ENCODE data around the gene C5. TPM values are rescaled to one million over a fixed set of nuclear protein-coding genes. Genes with fewer than 3 reads are reported as not detected.

C5 gene
- total RNA-seq, 2 experiments from 2014 or later = 3.8 to 7.9 TPM

- H3K36me3 ChIP-seq (ENCODE audit: insufficient read depth, low read length) = peaks cover 17% of the 10 kb centered on the region
- CTCF ChIA-PET (ENCODE audit: unreplicated experiment) = interaction anchor here (0.6 to 1.6 kb wide), 4 partner anchors 10 to 21 kb away, joined by 3 to 7 read pairs (median 3); no protein-coding TSS in a partner anchor
Measured at GRCh38 chr9:120904061-120904977, 145.8 kb downstream of the C5 start.

DNA sequence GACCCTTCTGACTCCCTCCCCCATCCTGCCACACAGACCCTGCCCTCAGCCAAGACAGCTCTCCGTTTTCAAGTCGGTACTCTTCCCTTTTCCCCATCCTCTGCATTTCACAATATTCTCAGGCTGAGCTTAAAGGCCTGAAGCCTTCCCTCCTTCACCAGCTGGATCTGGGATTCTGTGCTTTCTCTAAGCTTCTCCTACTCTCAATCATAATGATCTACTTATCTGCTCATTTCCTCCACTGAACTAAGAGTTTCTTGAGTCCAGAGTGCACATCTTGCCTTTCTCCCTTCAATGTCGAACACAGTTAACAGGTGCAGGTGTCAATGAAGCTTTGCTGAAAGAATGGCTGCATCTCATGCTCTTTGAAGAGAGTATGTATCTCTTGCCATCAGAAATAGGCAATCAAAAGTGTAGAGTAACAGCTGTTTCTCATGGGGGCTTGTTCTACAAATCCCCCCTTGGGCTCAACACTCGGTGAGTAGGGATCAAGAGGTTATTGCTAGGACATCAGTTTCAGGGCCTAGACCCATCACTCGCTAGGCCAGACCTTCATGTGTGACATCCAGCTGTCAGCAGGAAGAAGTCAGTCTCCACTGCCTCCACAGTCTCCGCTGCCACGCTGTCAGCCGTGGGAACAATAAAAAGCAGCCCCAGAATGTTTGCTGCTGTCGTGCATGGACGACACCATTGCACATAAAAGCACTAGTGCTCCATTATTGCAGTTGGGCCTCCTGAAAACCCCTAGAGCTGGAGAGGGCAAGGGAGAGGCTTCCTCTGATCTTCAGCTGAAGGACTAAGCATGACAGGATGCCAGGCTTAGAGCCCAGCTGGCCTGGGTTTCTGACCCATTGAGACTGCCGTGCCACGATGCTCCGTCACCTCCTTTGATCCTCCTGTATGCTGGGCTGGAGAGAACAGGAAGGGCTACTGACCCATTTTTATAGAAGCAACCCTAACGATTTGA is 147.2 kb downstream of the C5 start:
- TF ChIP-seq CTCF (conservative IDR thresholded peaks at IDR 0.05; ENCODE audit: low read length) (no peak), EZH2phosphoT487 (IDR thresholded peaks at IDR 0.05; ENCODE audit: borderline replicate concordance, low read depth, low read length) (no peak)
- no peaks in the 10 kb centered on the region; the same call in 1 of the 2 replicates for H3K79me2 ChIP-seq (ENCODE audit: insufficient read depth, low read depth, low read length)
- ChIA-PET CTCF (ENCODE audit: unreplicated experiment) (interaction anchor here (0.5 to 2.5 kb wide), 6 partner anchors 10 to 34 kb away, joined by 3 to 15 read pairs (median 4); no protein-coding TSS in a partner anchor), POLR2A (interaction anchor here (0.7 to 7.0 kb wide), 13 partner anchors 8 to 185 kb away, joined by 3 to 100 read pairs (median 12); partner anchors contain the start of gene TRAF1)
- no peaks in the 10 kb centered on the region for H4K20me1 ChIP-seq (ENCODE audit: insufficient read depth, low read length)
- H3K4me3 ChIP-seq (ENCODE audit: low read depth, low read length, poor library complexity, severe bottlenecking) = peak overlapping the region; percentile 32
- intact Hi-C loops (cut with micrococcal nuclease; ENCODE audit: unreplicated experiment) = loop anchor here (1.0 to 2.0 kb wide), 3 partner anchors 24 to 34 kb away; no protein-coding TSS in a partner anchor
- peaks cover 90% of the 10 kb centered on the region for H3K4me1 ChIP-seq (ENCODE audit: insufficient read depth, low read length, poor library complexity, severe bottlenecking)
- H3K36me3 ChIP-seq (ENCODE audit: insufficient read depth, low read length) = peaks cover 10% of the 10 kb centered on the region; the same call in 1 of the 2 replicates
- H2AFZ ChIP-seq (ENCODE audit: low read length) = no peak overlapping the region
- no peaks in the 10 kb centered on the region for H3K9me3 ChIP-seq (ENCODE audit: low read length)
- DNase-seq (ENCODE audit: low spot score) = peak; percentile 77
- H3K27ac ChIP-seq (ENCODE audit: low read depth, low read length, poor library complexity, severe bottlenecking) = peak overlapping the region; percentile 97
- BruUV-seq (replicated peaks) = TSS peak; percentile 91
- peak overlapping the region; percentile 66 for H3K4me2 ChIP-seq (ENCODE audit: low read length)
- H3K9me2 ChIP-seq (ENCODE audit: insufficient read depth, low read length) = no peaks in the 10 kb centered on the region

More at GRCh38 chr9:120904061-120904977, 145.8 kb downstream of the C5 start:
- H3K4me3 ChIP-seq (ENCODE audit: low read depth, low read length, poor library complexity, severe bottlenecking) = peak overlapping the region; percentile 21
- H3K9me2 ChIP-seq (ENCODE audit: insufficient read depth, low read length) = no peaks in the 10 kb centered on the region
- BruUV-seq (replicated peaks) = no TSS peak
- peaks cover 76% of the 10 kb centered on the region for H3K4me1 ChIP-seq (ENCODE audit: insufficient read depth, low read length, poor library complexity, severe bottlenecking)
- no peak for TF ChIP-seq CTCF (conservative IDR thresholded peaks at IDR 0.05; ENCODE audit: low read length)
- no peak for TF ChIP-seq EZH2phosphoT487 (IDR thresholded peaks at IDR 0.05; ENCODE audit: borderline replicate concordance, low read depth, low read length)
- peak; percentile 89 for DNase-seq (ENCODE audit: low spot score)
- H2AFZ ChIP-seq (ENCODE audit: low read length) = no peak overlapping the region
- POLR2A ChIA-PET = interaction anchor here (0.6 to 7.0 kb wide), 13 partner anchors 9 to 274 kb away, joined by 3 to 100 read pairs (median 12); partner anchors contain the start of genes PHF19 and TRAF1
- H3K27ac ChIP-seq (ENCODE audit: low read depth, low read length, poor library complexity, severe bottlenecking) = peak overlapping the region; percentile 97
- H3K4me2 ChIP-seq (ENCODE audit: low read length) = peak overlapping the region; percentile 66
- H3K9me3 ChIP-seq (ENCODE audit: low read length) = no peaks in the 10 kb centered on the region
- no peaks in the 10 kb centered on the region; the same call in 1 of the 2 replicates for H3K79me2 ChIP-seq (ENCODE audit: insufficient read depth, low read depth, low read length)
- H4K20me1 ChIP-seq (ENCODE audit: insufficient read depth, low read length) = no peaks in the 10 kb centered on the region
- intact Hi-C loops (cut with micrococcal nuclease; ENCODE audit: unreplicated experiment) = no loop called here

Other genes with a start within 250 kb of the C5 start
- gene PSMD5, start 207.4 kb downstream of the C5 start, total RNA-seq (2014; rRNA removed; shearing (Covaris generic)) = 10.0 and 12.0 TPM in 2 replicates
- gene PSMD5, start 207.4 kb downstream of the C5 start, total RNA-seq (2022) = 33.3 and 36.8 TPM in 2 replicates
- gene PHF19, start 173.1 kb downstream of the C5 start, total RNA-seq (2014; rRNA removed; shearing (Covaris generic)) = 102 and 108 TPM in 2 replicates
- 211 and 214 TPM in 2 replicates for gene PHF19, start 173.1 kb downstream of the C5 start, total RNA-seq (2022)
- gene TRAF1, start 123.5 kb downstream of the C5 start, total RNA-seq (2014; rRNA removed; shearing (Covaris generic)) = 23.7 and 24.2 TPM in 2 replicates
- 40.3 and 50.5 TPM in 2 replicates for gene TRAF1, start 123.5 kb downstream of the C5 start, total RNA-seq (2022)
- gene CNTRL, start 24.7 kb upstream of the C5 start, total RNA-seq (2014; rRNA removed; shearing (Covaris generic)) = 81.4 and 94.9 TPM in 2 replicates
- 113 and 138 TPM in 2 replicates for gene CNTRL, start 24.7 kb upstream of the C5 start, total RNA-seq (2022)
- gene RAB14, start 151.6 kb upstream of the C5 start, total RNA-seq (2014; rRNA removed; shearing (Covaris generic)) = 8.1 and 8.6 TPM in 2 replicates
- gene RAB14, start 151.6 kb upstream of the C5 start, total RNA-seq (2022) = 37.1 and 37.2 TPM in 2 replicates
- 10.9 and 16.3 TPM in 2 replicates for gene GSN, start 217.9 kb upstream of the C5 start, total RNA-seq (2014; rRNA removed; shearing (Covaris generic))
- 13.4 and 15.3 TPM in 2 replicates for gene GSN, start 217.9 kb upstream of the C5 start, total RNA-seq (2022)